Lung microvascular endothelial cell (primary cell): ENCODE data around the gene CCR6. TPM values are rescaled to one million over a fixed set of nuclear protein-coding genes. Genes with fewer than 3 reads are reported as not detected.
A peak's percentile ranks its signal among the peaks of the same experiment; 100 is the strongest.
"Not testable (repeated sequence)": the region's sequence is repeated elsewhere in the genome, so short reads cannot be mapped to it uniquely, and the experiment has no call there.

Experiments used
- DNase-seq, 2 donors: peaks; one replicate each; pipeline versions ENCODE4 v3.0.0 to v3.0.0-alpha.2; 2010; ENCODE audit warnings: low read depth in 2 of 2
- total RNA-seq: library from RNA; depleted of rRNA; stranded (reverse); fragments of >200 nt; gene quantifications from 2 replicates; pipeline ENCODE4 v1.2.1, GENCODE V29; 2014

CCR6 gene
- total RNA-seq, 1 donor from 2014 or later, result not detected

- DNase-seq, result peak; percentile 14 to 43
Measured at GRCh38 chr6:167141667-167142432, 19.0 kb downstream of the CCR6 start.

GRCh38 chr6:167142433-167142761 lies 19.5 kb downstream of the CCR6 start:
- DNase-seq, result no peak

GRCh38 chr6:167143041-167143440 lies 20.1 kb downstream of the CCR6 start:
- no peak for DNase-seq

GRCh38 chr6:167145461-167145860 lies 22.6 kb downstream of the CCR6 start:
- DNase-seq, result no peak

- peak in 1 of 2 donors; percentile 7 for DNase-seq
Measured at GRCh38 chr6:167146135-167146534, 23.2 kb downstream of the CCR6 start.

GRCh38 chr6:167146977-167147376 lies 24.1 kb downstream of the CCR6 start:
- DNase-seq, result no peak

- DNase-seq, result no peak
Measured at GRCh38 chr6:167148021-167148420, 25.1 kb downstream of the CCR6 start.

GRCh38 chr6:167148997-167149396 lies 26.1 kb downstream of the CCR6 start:
- DNase-seq, result no peak

- no peak for DNase-seq
Measured at GRCh38 chr6:167150941-167151549, 28.1 kb downstream of the CCR6 start.

- DNase-seq, result no peak
Measured at GRCh38 chr6:167151648-167152047, 28.8 kb downstream of the CCR6 start.

GRCh38 chr6:167152862-167153261 lies 30.0 kb downstream of the CCR6 start:
- no peak for DNase-seq

- DNase-seq, result peak; percentile 44 to 73
Measured at GRCh38 chr6:167153521-167153959, 30.6 kb downstream of the CCR6 start.

- DNase-seq, result no peak
Measured at GRCh38 chr6:167154291-167154690, 31.4 kb downstream of the CCR6 start.

GRCh38 chr6:167154895-167155294 lies 32.0 kb downstream of the CCR6 start:
- DNase-seq, result no peak

GRCh38 chr6:167157414-167157813 lies 34.5 kb downstream of the CCR6 start:
- DNase-seq, result no peak

- DNase-seq, result no peak
Measured at GRCh38 chr6:167157863-167158262, 35.0 kb downstream of the CCR6 start, which contains the start of gene GPR31. Gene GPR31 (minus strand): TSS chr6:167157980. CDS start chr6:167157831, 149 bp downstream.

- DNase-seq, result no peak
Measured at GRCh38 chr6:167161851-167162467, 39.1 kb downstream of the CCR6 start.

GRCh38 chr6:167162591-167162990 lies 39.7 kb downstream of the CCR6 start:
- no peak for DNase-seq

- DNase-seq, result no peak
Measured at GRCh38 chr6:167163476-167164011, 40.6 kb downstream of the CCR6 start.

- DNase-seq, result no peak
Measured at GRCh38 chr6:167164261-167164660, 41.4 kb downstream of the CCR6 start.

GRCh38 chr6:167165858-167166471 lies 43.1 kb downstream of the CCR6 start:
- no peak for DNase-seq

- DNase-seq, result not testable (repeated sequence)
Measured at GRCh38 chr6:167167699-167168098, 44.8 kb downstream of the CCR6 start.
